ENCODE results near the gene LHX3. TPM values are rescaled to one million over a fixed set of nuclear protein-coding genes. Genes with fewer than 3 reads are reported as not detected.

LHX3 gene
- total RNA-seq, 1 donor from 2014 or later: not detected

DNA sequence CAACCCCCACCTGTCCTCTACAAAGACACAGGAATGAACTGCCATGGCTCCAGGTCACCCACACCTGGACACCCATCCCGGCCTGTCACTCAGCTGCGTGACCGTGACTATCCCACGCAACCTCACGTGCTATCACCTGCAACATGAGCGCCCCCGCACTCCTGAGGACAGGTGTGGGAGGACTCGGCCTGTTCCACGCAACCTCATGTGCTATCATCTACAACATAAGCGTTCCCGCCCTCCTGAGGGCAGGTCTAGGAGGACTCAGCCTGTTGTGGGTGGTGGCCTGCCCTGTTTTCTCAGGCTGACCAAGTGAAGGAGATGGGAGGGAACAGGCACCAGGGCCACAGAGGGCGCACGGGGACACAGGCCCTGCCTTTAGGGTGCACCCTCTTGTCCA lies 36.6 kb upstream of the LHX3 start:
- H3K27me3 ChIP-seq: no peaks in the 10 kb centered on the region
- H3K4me1 ChIP-seq: peaks cover 27% of the 10 kb centered on the region
- H3K9me3 ChIP-seq: no peaks in the 10 kb centered on the region
- H3K36me3 ChIP-seq: peaks cover 0 to 7% of the 10 kb centered on the region in 2 donors
- H3K27ac ChIP-seq: no peak overlapping the region
- intact Hi-C loops (cut with DNase I): no loop called here
- no peak overlapping the region for H3K4me3 ChIP-seq
- no peak for TF ChIP-seq POLR2A (IDR thresholded peaks at IDR 0.05)
- TF ChIP-seq, protein P1, sequence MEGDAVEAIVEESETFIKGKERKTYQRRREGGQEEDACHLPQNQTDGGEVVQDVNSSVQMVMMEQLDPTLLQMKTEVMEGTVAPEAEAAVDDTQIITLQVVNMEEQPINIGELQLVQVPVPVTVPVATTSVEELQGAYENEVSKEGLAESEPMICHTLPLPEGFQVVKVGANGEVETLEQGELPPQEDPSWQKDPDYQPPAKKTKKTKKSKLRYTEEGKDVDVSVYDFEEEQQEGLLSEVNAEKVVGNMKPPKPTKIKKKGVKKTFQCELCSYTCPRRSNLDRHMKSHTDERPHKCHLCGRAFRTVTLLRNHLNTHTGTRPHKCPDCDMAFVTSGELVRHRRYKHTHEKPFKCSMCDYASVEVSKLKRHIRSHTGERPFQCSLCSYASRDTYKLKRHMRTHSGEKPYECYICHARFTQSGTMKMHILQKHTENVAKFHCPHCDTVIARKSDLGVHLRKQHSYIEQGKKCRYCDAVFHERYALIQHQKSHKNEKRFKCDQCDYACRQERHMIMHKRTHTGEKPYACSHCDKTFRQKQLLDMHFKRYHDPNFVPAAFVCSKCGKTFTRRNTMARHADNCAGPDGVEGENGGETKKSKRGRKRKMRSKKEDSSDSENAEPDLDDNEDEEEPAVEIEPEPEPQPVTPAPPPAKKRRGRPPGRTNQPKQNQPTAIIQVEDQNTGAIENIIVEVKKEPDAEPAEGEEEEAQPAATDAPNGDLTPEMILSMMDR (IDR thresholded peaks at IDR 0.05): no peak
- TF ChIP-seq POLR2AphosphoS5 (IDR thresholded peaks at IDR 0.05; ENCODE audit: insufficient read depth in 1 of 2, low read depth in 1 of 2): no peak
- DNase-seq (ENCODE audit: extremely low spot score in 2 of 2): no peak

DNA sequence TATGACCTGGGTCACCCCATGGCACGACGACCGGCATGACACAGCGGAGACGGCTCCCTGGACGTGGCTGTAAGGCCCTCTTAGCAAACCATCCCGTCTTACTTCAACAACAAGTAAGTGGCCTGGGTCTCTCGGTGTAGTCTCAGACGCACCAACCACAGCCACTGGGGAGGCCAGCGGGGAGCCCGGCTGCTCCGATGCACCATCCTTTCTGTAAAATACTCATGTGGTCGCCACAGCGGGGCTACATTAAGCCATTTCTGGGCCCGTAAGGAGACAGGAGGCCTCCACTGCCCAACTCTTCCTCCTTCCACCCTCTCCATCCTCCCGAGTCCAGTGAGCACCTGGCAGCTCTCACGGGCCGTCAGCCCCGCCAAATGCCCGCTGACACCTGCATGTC lies 36.0 kb upstream of the LHX3 start:
- peaks cover 0 to 7% of the 10 kb centered on the region in 2 donors for H3K36me3 ChIP-seq
- peaks cover 25% of the 10 kb centered on the region for H3K4me1 ChIP-seq
- DNase-seq (ENCODE audit: extremely low spot score in 2 of 2): no peak
- H3K27me3 ChIP-seq: no peaks in the 10 kb centered on the region
- no peak for TF ChIP-seq POLR2A (IDR thresholded peaks at IDR 0.05)
- no peak for TF ChIP-seq POLR2AphosphoS5 (IDR thresholded peaks at IDR 0.05; ENCODE audit: insufficient read depth in 1 of 2, low read depth in 1 of 2)
- TF ChIP-seq, protein P1 (IDR thresholded peaks at IDR 0.05): no peak
- no peak overlapping the region for H3K27ac ChIP-seq
- intact Hi-C loops (cut with DNase I): no loop called here
- H3K9me3 ChIP-seq: no peaks in the 10 kb centered on the region
- no peak overlapping the region for H3K4me3 ChIP-seq

DNA sequence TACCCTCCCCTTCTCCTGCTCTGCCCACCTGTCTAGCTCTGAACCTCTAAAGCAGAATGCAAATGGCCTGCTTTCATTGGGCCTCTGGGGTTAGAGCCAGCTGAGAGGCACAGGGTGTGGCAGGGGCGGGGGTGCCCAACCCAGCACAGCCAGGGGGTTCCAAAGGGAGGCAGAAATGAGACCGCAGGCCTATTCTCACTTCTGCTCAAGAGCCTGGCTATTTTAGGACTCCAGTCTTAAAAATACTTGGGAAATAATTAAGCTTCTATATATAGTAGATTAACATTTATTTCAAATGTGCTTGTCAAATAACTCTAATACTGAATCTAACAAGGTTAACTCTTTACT lies 35.0 kb upstream of the LHX3 start:
- intact Hi-C loops (cut with DNase I): no loop called here
- Histone ChIP-seq H3K27ac (no peak overlapping the region), H3K4me1 (peaks cover 20% of the 10 kb centered on the region), H3K4me3 (no peak overlapping the region), H3K9me3 (no peaks in the 10 kb centered on the region), H3K36me3 (peaks cover 0 to 7% of the 10 kb centered on the region in 2 donors), H3K27me3 (no peaks in the 10 kb centered on the region)
- TF ChIP-seq, protein P1 (IDR thresholded peaks at IDR 0.05): no peak
- TF ChIP-seq POLR2AphosphoS5 (IDR thresholded peaks at IDR 0.05; ENCODE audit: insufficient read depth in 1 of 2, low read depth in 1 of 2) (no peak), POLR2A (IDR thresholded peaks at IDR 0.05) (no peak)
- DNase-seq (ENCODE audit: extremely low spot score in 2 of 2): no peak

GRCh38 chr9:136239135-136239982 lies 34.4 kb upstream of the LHX3 start:
- DNase-seq (ENCODE audit: extremely low spot score in 2 of 2): no peak
- Histone ChIP-seq H3K4me1 (peaks cover 14% of the 10 kb centered on the region), H3K27me3 (no peaks in the 10 kb centered on the region), H3K36me3 (peaks cover 0 to 7% of the 10 kb centered on the region in 2 donors), H3K4me3 (no peak overlapping the region), H3K9me3 (no peaks in the 10 kb centered on the region), H3K27ac (no peak overlapping the region)
- TF ChIP-seq, protein P1 (IDR thresholded peaks at IDR 0.05): no peak
- intact Hi-C loops (cut with DNase I): no loop called here

GRCh38 chr9:136238342-136238732 lies 33.4 kb upstream of the LHX3 start:
- Histone ChIP-seq H3K27me3 (no peaks in the 10 kb centered on the region), H3K9me3 (no peaks in the 10 kb centered on the region), H3K4me3 (no peak overlapping the region), H3K4me1 (peaks cover 4% of the 10 kb centered on the region), H3K36me3 (peaks cover 0 to 7% of the 10 kb centered on the region in 2 donors), H3K27ac (no peak overlapping the region)
- no peak for DNase-seq (ENCODE audit: extremely low spot score in 2 of 2)
- TF ChIP-seq, protein P1 (IDR thresholded peaks at IDR 0.05): no peak
- TF ChIP-seq POLR2AphosphoS5 (IDR thresholded peaks at IDR 0.05; ENCODE audit: insufficient read depth in 1 of 2, low read depth in 1 of 2): no peak
- no peak for TF ChIP-seq POLR2A (IDR thresholded peaks at IDR 0.05)
- intact Hi-C loops (cut with DNase I): no loop called here
